NCI-H526 treated with DMSO at 0.1 percent for 48 hours (cell line): ENCODE measurements around the gene RALA.
"Not testable (repeated sequence)": the region's sequence is repeated elsewhere in the genome, so short reads cannot be mapped to it uniquely, and the experiment has no call there.

ENCODE experiments used
- DNase-seq: peaks from one replicate; lab custom pipeline; 2025; lab: John Stamatoyannopoulos, UW

RALA gene

DNA sequence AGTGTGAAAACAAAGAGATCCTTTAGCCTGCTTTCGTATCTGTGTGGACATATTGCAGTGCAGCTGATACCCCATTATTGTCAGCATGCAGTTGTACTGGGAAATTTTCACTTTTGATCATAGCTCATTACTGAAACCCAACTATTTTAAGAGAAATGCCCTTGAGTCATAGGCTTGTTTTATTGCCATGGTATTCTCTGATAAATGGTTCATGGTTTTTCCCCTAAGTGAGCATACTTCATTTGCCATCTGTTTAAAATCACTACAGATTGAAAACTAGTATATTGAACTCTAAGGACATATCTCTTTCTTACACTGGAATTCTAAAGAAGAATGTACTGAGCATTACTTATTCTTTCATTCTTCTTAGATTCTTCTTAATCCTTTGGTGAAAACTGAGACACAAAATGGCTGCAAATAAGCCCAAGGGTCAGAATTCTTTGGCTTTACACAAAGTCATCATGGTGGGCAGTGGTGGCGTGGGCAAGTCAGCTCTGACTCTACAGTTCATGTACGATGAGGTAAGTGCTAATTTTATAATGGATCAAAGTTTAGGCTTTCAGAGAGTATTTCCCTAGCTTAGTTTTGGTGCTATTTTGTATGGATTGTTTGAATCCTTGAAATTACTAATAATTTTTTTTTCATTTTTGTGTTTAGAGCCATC is 63.0 kb downstream of the RALA start:
- DNase-seq: no peak

DNA sequence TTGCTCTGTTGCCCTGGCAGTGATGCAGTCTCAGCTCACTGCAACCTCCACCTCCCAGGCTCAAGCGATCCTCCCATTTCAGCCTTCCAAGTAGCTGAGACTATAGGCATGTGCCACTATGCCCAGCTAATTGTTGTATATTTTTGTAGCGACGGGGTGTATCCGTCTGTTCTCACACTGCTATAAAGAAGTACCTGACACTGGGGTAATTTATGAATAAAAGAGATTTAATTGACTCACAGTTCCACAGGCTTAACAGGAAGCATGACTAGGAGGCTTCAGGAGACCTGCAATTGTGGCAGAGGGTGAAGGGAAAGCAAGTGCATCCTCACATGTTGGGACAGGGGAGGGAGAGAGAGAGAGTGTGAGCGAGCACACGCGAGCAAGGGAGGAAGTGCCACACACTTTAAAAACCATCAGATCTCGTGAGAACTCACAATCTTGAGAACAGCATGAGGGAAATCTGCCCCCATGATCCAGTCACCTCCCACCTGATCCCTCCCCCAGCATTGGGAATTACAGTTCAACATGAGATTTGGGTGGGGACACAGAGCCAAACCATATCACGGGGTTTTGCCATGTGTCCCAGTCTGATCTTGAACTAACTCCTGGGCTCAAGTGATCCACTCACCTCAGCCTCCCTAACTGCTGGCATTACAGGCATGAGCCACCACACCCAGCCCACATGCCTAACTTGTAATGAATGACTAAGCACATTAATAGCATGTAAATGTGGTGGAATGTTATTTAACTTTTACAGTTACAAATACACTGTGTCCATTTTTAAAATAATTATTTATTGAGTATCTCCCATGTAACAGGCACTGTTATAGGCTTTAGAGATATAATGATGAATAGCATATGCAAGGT is 65.5 kb downstream of the RALA start:
- no peak for DNase-seq

DNA sequence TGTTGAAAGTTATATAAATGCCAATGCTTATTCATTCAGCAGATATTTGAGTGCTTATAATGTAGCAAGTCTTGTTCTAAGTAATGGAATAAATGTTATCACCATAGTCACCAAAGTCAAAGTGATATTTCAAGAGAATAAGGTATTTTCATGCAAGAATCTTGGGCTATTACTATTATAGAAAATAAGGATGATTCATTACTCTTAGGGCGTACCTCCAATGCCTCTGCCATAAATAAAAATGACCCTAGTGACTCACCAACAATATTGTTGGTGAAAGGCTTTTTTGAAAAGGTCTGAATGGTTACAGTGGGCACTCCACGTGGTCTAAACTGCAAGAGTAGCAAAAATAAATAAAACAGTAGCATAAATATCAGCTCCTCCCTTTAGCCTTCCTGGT is 68.4 kb downstream of the RALA start:
- no peak for DNase-seq

DNA sequence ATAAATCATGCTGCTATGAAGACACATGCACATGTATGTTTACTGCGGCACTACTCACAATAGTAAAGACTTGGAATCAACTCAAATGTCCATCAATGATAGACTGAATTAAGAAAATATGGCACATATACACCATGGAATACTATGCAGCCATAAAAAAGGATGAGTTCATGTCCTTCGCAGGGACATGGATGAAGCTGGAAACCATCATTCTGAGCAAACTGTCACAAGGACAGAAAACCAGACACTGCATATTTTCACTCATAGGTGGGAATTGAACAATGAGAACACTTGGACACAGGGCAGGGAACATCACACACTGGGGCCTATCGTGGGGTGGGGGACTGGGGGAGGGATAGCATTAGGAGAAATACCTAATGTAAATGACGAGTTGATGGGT is 69.7 kb downstream of the RALA start:
- DNase-seq: not testable (repeated sequence)

DNA sequence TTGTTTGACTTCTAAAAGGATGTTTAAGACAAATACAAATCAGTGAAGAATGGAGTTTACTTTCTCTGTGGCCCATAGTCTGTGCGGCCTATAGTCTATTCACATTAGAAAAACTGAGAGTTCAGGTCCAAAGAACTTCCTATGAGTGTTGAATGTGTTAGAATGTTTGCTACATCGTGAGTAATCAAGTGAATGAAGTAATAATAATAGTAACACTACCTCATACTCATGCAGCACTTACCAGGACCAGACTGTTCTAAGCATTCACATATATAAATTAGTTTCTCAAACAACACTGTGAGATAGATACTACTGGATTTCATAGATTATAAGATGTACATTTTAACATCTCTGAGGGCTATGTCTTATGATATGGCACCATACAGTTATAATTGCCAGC is 70.4 kb downstream of the RALA start:
- DNase-seq: no peak

DNA sequence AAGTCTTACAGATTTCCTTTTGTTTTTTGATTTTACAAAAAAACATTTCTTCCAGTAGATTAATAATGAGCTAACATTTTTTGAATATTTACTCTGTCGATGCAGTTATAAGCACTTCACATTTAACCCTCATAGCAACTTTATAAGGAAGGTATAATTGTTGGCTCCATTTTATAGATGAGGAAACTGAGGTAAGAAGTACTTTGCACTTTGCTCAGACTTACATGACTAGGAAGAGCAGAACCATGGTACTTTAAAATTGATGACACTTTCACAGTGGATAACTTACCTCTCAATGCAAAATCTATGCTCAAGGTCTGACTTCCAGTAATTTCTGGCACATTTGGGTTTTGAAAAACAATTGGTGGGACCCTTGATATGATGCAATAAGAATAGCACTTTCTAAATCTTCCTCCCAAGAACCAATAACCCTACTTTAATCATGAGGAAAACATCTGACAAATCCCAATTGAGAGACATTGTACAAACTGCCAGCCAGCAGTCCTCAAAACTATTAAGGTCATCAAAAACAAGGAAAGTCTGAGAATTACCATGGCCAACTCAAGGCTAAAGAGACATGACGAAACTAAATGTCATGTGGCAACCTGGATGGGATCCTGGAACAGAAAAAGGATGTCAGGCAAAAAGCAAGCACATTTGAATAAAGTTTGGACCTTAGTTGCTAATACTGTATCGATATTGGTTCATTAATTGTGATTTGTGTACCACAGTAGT is 72.6 kb downstream of the RALA start:
- no peak for DNase-seq

DNA sequence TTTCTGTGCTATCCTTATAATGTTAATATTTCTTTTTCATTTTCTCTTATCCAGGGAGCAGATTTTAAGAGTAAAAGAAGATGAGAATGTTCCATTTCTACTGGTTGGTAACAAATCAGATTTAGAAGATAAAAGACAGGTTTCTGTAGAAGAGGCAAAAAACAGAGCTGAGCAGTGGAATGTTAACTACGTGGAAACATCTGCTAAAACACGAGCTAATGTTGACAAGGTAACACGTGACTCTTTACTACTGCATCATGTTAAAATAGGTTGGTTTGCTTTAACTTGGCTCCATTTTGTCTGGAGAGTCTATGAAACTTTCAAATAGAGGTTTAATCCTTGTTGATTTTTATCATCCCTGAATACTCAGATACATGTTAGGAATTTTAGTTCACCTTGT is 73.3 kb downstream of the RALA start:
- DNase-seq: no peak

DNA sequence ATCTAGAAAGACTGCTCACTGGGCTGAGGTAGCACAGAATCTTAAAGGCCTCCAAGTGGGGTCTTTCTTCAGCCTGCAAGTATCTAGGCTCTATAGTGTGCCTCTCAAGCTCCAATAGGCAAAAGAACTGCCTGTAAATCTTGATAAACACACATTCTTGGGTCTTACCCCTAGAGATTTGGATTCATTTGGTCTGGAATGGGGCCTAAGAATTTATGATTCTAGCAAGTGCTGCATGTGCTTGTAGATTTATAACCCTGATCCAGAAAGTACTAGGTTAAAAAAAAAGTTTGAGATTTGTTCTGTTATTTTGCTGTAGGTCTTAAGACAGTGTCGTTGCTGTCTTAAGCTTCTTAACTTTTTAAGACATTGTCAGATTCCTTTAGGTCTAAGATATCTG is 74.1 kb downstream of the RALA start:
- no peak for DNase-seq

DNA sequence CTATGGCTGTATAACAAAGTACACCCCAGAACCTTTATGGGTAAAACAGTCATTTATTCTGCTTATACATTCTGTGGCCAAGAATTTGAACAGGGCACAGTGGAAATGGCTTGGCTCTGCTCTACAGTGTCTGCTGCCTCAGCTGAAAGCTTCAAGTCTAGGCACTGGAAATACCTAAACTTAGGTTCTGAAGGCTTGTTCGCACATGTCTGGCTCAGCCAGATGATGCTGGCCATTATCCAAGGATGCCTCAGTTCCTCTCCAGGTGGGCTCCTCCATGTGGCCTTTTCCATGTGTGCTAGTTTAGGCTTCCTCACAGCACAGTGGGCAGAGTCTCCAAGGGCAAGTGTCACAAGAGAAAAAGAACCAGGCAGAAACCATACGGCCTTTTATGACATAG is 76.8 kb downstream of the RALA start:
- no peak for DNase-seq

DNA sequence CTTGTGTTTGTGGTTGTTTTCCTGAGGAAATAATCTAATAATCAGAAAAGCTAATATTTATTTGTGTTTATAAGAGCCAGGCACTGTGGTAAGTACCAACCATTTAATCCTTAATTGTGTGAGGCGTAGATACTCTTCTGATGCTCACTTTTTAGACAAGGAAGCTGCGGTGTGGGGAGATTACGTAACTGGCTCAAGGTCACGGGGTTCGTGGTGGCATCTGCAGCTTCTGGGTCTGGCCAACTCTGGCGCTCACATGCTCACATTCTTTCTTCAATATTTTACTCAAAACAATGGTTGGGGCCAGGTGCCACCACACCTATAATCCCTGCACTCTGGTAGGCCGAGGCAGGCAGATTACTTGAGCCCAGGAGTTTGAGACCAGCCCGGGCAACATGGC is 77.6 kb downstream of the RALA start:
- no peak for DNase-seq

DNA sequence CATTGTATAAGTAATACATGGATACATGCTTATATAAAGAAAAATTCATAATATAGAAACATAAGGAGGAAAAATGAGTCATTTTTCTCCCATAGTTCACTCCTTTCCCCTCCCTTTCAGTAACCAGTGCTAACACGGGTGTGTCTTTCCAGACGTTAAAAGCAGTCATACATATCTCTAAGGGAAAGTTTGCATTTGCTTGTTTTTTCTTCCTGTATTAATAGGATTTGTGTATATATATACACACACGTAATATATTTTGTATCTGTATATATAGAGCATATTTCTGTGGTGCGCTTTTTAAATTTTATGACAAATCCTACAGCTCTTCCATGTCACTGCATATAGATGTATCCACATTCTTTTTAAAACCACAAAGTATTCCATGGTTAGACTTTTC is 78.8 kb downstream of the RALA start:
- no peak for DNase-seq

DNA sequence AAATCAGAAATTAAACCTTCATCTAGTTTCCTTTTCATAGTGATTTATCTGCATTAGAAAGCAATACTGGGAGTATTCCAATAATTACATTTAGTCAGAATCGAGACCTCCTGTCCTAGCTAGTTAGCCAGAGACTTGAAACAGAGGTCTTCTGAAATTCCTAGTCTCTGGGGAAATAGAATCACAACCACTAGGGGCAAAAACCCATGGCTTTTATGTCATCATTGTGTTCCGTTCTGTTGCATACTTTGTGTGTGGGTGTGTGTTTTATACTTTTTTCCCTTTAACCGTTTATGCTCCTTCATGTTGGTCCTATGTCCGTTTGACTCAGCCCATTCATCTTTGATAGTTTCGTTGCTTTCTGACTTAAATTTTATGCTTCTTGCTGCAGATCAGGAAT is 79.8 kb downstream of the RALA start:
- no peak for DNase-seq

DNA sequence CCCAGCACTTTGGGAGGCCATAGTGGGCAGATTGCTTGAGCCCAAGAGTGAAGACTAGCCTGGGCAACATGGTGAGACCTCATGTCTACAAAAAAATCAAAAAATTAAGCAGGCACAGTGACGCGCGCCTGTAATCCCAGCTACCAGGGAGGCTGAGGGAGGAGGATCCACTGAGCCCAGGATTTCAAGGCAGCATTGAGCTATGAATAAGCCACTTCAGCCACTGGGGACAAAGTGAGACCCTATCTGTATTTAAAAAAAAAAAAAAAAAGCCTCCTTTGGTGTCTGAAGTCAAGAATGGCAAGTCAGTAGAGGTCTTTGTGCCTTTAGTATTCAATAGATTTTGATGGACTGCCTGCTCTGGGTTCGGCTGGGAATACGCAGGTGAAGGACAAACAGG is 85.7 kb downstream of the RALA start:
- no peak for DNase-seq

DNA sequence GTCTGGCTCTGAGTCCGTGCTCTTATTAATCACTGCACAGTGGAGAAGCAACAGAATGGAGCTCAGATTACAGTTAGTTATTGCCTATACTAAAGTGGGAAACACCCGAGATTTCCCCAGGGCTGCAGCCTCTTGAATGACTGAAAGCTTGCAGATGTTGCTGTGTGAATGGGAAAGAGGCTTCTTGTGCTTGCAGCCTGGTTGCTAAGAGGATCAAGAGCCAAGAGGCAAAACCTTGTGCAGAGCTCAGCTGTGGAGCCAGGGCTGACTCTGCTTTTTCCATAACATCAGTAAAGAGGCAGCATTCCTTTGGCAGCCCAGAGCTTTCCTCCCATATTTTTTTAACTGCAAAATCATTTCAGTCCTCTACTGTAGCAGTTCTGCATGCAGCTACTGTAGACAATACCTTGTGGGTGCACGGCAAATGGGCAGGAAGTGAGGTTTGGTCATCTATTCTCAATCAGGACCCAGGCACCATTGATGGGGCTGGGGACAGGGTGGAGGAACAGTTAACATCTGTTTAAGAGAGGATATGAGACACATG is 86.5 kb downstream of the RALA start:
- DNase-seq: no peak

DNA sequence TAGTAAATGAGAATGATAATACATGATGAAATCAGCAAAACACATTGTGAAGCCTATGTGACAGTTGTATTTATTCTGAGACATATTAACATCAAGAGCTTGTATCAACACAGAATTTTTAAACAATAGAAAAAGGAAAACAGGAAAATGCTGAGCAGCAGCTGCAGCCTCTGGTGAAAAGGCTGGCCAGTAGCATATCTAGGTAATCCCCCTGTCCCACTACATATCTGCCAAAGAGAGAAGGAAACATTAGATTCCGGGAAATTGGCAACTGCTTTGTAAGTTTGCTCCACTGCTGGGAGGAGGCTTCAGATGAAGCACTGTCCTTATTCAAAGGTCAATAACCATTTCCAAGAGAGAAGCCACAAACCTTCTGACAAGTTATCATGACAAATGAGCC is 89.4 kb downstream of the RALA start:
- DNase-seq: no peak

DNA sequence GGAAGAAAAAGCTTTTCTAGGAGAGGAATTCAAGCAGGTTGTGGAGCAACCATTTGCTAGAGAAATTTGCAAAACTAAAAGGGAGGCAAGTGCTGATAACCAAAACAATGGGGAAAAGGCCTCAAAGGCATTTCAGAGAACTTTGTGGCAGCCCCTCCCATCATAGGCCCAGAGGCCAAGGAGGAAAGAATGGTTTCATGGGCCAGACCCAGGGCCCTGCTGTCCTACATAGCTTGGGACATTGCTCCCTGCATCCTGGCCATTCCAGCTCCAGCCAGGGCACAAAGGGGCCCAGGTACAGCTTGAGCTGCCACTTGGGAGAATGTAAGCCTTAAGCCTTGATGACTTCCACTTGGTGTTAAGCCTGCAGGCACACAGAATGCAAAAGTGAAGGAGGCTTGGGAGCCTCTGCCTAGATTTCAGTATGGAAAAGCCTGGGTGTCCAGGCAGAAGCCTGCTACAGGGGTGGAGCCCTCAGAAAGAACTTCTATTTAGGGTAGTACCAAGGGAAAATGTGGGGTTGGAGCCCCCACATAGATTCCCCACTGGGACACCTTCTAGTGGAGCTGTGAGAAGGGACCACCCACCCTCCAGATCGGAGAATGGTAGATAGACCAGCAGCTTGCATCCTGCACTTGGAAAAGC is 91.2 kb downstream of the RALA start:
- no peak for DNase-seq

DNA sequence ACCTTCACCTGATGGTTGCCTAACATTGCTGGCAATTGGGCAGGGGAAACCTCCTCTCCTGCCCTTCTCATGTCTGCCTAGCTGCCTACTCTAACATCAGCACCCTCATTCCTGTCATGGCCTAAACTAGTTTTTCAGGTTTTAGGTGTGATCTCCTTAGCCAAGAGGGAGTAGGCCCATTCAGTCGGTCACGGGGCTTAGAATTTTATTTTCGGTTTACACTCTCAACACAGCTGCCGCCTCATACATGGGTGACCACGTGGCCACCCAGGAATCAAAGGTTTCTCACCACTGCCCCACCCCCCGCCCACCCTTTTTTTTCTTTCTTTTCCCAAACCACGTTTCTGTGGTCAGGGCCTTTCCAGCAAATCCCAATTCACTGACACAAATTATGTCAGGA is 97.2 kb downstream of the RALA start:
- DNase-seq: peak; percentile 64

DNA sequence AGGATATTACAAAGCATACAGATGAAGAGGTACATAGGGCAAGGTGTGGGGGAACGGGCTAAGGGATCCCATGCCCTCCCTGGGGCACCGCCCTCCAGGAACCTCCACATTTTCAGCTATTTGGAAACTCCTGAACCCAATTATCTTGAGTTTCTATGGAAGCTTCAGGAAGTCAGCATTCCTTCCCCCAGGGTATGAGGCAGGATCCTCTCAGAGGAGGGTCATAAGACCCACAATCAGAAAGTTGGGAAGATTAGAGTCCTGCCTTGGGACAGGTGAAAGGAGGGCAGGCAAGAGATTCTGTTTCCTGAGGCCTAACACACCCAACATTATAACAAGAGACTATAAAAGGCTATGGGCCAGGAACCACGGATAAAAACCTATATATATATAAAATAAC is 98.0 kb downstream of the RALA start:
- DNase-seq: no peak

DNA sequence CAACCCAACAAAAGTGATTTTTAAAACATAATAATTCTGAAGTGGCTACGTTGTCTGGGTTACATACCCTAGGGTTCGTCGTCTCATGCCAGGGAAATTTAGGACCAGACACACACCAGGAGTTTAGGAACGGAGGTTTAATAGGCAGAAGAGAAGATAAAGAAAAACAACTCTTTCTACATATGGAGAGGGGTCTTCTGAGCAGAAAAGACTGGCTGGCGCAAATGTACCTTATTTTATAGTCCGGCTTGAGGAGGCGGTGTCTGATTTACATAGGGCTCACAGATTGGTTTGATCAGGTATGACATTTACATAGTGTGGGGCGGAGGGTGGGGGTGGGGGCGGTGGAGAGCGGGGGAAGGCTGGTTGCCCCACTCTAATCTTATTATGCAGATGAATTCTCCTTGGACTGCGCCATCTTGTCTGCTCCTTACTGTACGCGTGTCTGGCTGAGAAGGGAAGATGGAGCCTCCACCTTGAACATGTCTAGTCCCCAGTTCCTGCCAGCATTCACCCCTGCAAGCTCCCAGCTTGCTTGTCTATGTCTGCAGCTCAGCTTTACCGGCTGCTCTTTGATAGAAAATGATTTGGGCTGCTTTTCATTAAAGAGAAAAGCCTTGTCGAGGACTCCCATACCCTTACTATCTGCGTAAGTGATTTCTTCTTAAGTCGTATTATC is 98.7 kb downstream of the RALA start:
- DNase-seq: no peak

DNA sequence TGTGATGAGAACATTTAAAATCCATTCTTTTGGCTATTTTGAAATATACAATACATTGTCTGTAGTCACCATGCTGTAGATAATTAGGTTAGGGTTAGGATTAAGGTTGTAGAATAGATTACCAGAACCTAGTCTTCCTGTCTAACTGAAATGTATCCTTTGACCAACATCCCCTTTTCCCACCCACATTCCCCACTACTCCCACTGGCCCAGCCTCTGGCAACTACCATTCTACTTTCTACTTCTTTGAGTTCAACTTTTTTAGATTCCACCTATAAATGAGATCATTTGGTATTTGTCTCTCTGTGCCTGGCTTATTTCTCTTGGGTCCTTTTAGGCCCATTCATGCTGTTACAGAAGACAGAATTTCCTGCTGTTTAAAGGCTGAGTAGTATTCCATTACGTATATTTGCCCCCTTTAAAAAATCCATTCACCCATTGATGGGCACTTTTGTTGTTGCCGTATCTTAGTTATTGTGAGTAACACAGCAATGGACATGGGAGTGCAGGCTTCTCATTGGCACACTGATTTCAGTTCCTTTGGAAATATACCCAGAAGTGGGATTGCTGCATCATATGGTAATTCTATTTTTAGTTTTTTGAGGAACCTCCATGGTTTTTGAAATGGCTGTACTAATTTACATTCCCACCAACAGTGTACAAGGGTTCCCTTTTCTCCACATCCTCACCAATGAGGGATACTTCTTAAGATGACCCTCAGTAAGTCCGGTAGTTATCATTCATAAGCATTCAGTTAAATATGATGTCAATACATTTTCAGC is 104.0 kb downstream of the RALA start:
- no peak for DNase-seq
